Measurements from ENCODE around the gene SLC35G4. TPM values are rescaled to one million over a fixed set of nuclear protein-coding genes. Genes with fewer than 3 reads are reported as not detected.

The SLC35G4 gene
- total and polyA plus RNA-seq, 2 of the 13 experiments (the other 11 are each of a cell fraction or from before 2014, with no cell fraction given): not detected

- TF ChIP-seq ARHGAP35 (CRISPR knock-in tag; IDR thresholded peaks at IDR 0.05; ENCODE audit: borderline replicate concordance) (no peak), WIZ (CRISPR knock-in tag; IDR thresholded peaks at IDR 0.05) (no peak)
Measured at GRCh38 chr18:11587432-11587831, 22.0 kb upstream of the SLC35G4 start (continued).

GRCh38 chr18:11587846-11588245, 21.6 kb upstream of the SLC35G4 start:
- no peak overlapping the region for H3K4me2 ChIP-seq (ENCODE audit: low read depth, low read length)
- no peak for TF ChIP-seq EED (CRISPR knock-in tag; IDR thresholded peaks at IDR 0.05)
- TF ChIP-seq KAT8 (CRISPR knock-in tag; IDR thresholded peaks at IDR 0.05): no peak
- no peak for TF ChIP-seq KDM5A (IDR thresholded peaks at IDR 0.05; ENCODE audit: borderline replicate concordance, low read length)
- TF ChIP-seq MTF2 (CRISPR knock-in tag; IDR thresholded peaks at IDR 0.05; ENCODE audit: borderline replicate concordance): no peak
- no peak for TF ChIP-seq SALL2 (CRISPR knock-in tag; IDR thresholded peaks at IDR 0.05)
- no peak for TF ChIP-seq ZNF800 (CRISPR knock-in tag; IDR thresholded peaks at IDR 0.05)
- TF ChIP-seq MXD3 (CRISPR knock-in tag; IDR thresholded peaks at IDR 0.05): no peak
- TF ChIP-seq HNF1B (CRISPR knock-in tag; IDR thresholded peaks at IDR 0.05): no peak
- no peak for TF ChIP-seq EZH2 (conservative IDR thresholded peaks at IDR 0.05; ENCODE audit: low read depth, low read length)
- no peak for TF ChIP-seq MEIS2 (CRISPR knock-in tag; IDR thresholded peaks at IDR 0.05)
- TF ChIP-seq ETV5 (CRISPR knock-in tag; IDR thresholded peaks at IDR 0.05; ENCODE audit: borderline replicate concordance): no peak
- no peak for TF ChIP-seq JUN (CRISPR knock-in tag; IDR thresholded peaks at IDR 0.05)
- TF ChIP-seq FOXM1 (CRISPR knock-in tag; IDR thresholded peaks at IDR 0.05): no peak
- TF ChIP-seq HNRNPL (IDR thresholded peaks at IDR 0.05; ENCODE audit: low read depth, low read length): no peak
- no peak for TF ChIP-seq E2F2 (CRISPR knock-in tag; IDR thresholded peaks at IDR 0.05; ENCODE audit: borderline replicate concordance)
- TF ChIP-seq ZNF138 (CRISPR knock-in tag; IDR thresholded peaks at IDR 0.05; ENCODE audit: low read depth): no peak
- no peak for TF ChIP-seq ZNF383 (CRISPR knock-in tag; IDR thresholded peaks at IDR 0.05; ENCODE audit: borderline replicate concordance)
- no peak overlapping the region for H3K9ac ChIP-seq (ENCODE audit: insufficient read depth, low read depth, low read length)
- no TSS peak for BruUV-seq (replicated peaks)
- ChIA-PET POLR2A (no interaction called here), CTCF (ENCODE audit: low intra/inter-chr PET ratio, low total read pairs) (no interaction called here)
- no peaks in the 10 kb centered on the region for H4K20me1 ChIP-seq (ENCODE audit: insufficient read depth, low read length)
- no peaks in the 10 kb centered on the region for H3K79me2 ChIP-seq (ENCODE audit: insufficient read depth, low read length)
- H3K9me3 ChIP-seq (ENCODE audit: low read length): no peaks in the 10 kb centered on the region
- H3K36me3 ChIP-seq (replicated peaks in 1 of 2; ENCODE audit: control insufficient read depth in 1 of 2, insufficient read depth in 2 of 2, low read length in 2 of 2): no peaks in the 10 kb centered on the region
- DNase-seq (ENCODE audit: low spot score) (no peak), ATAC-seq (no peak), FAIRE-seq (no peak)
- no peaks in the 10 kb centered on the region for H3K4me1 ChIP-seq (ENCODE audit: insufficient read depth, low read length)
- in situ Hi-C loops (cut with HindIII; ENCODE audit: extremely low pct_ligation_motif_present, low pct_unique_long_range_greater_than_20kb): no loop called here
- H3K27me3 ChIP-seq (ENCODE audit: control insufficient read depth in 1 of 2, insufficient read depth in 2 of 2, low read length in 2 of 2): peaks cover 0 to 6% of the 10 kb centered on the region in 2 experiments; a peak in 1 of 5 replicates
- intact Hi-C loops (cut with micrococcal nuclease; ENCODE audit: unreplicated experiment): no loop called here
- H3K4me3 ChIP-seq (replicated peaks in 1 of 3; ENCODE audit: insufficient read depth in 1 of 3, low read depth in 2 of 3, low read length in 3 of 3): no peak overlapping the region
- no peak overlapping the region for H3K27ac ChIP-seq (ENCODE audit: extremely low read length, insufficient read depth, low read length)
- 20% methylated on average over 3 of the region's 3 CpGs for WGBS (ENCODE audit: low lambda C conversion rate)
- H2AFZ ChIP-seq (ENCODE audit: low read length): no peak overlapping the region

Data from HepG2 (cell line).